HG03196 (cell line): ENCODE measurements around the gene ACSL3.

Source experiments
- ATAC-seq: cut with Tn5 transposase; IDR thresholded peaks from one replicate; pipeline ENCODE4 v1.9.1; 2021; ENCODE audit not compliant: unreplicated experiment

The ACSL3 gene

DNA sequence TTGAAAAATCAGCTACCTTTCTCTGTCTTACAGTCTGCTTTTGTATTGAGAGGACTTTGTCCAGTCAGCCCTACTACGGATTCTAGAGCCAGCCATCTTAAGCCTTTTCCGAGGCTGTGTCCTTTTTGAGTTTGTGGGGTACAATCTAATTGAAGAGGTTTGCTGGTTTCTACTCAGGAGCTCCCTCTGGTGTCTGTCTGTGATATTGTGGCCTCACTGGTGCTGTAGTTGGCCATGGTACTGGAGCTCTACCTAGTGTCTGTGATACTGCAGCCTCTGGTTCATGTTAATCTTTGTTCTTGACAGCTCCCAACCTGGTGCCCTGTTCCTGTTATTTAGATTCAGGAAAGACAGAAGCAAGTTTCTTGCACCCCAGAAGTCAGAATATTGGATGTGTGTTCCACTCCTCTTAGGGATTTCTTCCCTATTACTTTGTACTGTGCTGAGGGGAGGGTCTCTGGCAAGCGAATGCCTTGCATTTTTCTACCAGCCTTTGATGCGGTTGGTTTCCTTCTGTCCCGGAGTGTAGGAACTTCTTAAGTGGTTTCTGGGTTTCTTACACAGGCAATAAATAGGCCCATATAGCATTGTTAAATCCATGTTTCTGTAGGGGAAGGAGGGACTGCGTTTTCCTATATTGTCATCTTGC is 78.5 kb downstream of the ACSL3 start:
- peak; percentile 55 for ATAC-seq

DNA sequence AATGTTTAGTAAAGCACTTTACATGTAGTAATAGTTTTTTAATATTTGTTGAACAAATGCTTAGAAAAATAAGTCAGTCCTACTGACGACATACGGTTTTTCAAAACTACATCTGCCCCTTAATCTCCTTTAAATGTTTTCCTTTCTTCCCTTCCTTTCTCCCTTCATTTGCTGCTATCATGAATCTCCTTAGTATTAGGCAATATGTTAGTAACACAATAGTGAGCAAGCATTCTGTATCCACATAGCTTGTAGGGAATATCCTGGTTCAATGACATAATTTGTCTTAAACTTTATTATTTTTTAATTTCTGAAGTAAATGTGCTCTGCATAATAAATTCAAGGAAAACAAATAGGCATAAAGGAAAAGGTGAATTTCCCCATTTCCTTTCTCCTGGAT is 79.1 kb downstream of the ACSL3 start:
- no peak for ATAC-seq

DNA sequence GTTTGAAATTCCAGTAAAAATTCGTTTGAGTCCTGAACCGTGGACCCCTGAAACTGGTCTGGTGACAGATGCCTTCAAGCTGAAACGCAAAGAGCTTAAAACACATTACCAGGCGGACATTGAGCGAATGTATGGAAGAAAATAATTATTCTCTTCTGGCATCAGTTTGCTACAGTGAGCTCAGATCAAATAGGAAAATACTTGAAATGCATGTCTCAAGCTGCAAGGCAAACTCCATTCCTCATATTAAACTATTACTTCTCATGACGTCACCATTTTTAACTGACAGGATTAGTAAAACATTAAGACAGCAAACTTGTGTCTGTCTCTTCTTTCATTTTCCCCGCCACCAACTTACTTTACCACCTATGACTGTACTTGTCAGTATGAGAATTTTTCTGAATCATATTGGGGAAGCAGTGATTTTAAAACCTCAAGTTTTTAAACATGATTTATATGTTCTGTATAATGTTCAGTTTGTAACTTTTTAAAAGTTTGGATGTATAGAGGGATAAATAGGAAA is 80.7 kb downstream of the ACSL3 start:
- ATAC-seq = no peak

GRCh38 chr2:222942561-222942960 is 81.7 kb downstream of the ACSL3 start:
- no peak for ATAC-seq

- ATAC-seq = no peak
These were observed 82.1 kb downstream of the ACSL3 start for GRCh38 chr2:222942977-222943376.

- ATAC-seq = peak; percentile 71
These were observed 83.0 kb downstream of the ACSL3 start for GRCh38 chr2:222943820-222944219.

DNA sequence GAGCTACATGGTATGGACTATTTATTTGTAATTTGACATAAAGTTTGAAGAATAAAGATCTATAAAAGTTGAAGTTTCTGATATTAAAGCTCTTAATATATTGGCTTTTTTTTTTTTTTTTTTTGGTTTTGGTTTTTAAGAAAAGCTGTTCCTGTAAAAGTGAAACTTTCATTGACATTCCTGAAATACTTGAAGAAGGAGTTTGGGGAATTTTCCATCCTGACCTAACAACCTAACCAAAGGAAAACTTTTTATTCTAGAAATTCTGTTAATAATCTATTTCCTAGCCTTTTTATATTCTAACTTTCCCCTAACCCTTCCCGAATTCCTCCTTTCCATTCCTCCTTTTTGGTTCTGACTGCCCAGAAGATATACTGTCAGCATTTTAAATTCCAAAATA is 83.7 kb downstream of the ACSL3 start:
- ATAC-seq = no peak

- ATAC-seq = no peak
These were observed 84.3 kb downstream of the ACSL3 start for GRCh38 chr2:222944971-222945740.

DNA sequence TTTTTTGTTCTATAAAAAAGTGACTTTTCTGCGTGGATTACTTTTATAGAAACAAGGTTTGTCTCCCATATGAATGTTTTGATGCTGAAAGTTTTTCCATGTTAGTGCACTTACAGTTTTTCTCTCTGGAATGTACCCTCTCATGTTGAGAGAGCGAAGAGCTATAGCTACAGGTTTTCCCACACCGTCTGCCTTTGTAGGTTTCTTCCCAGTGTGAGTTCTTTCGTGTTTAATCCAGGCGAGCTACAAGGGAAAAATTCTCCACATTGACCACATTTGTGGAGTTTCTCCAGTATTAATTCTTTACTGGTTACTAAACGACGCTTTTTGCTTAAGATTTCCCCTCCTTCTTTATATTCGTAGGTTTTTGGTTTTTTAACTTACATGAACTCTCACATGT is 85.1 kb downstream of the ACSL3 start:
- ATAC-seq = no peak

GRCh38 chr2:222946700-222947287 is 86.0 kb downstream of the ACSL3 start:
- ATAC-seq = no peak

GRCh38 chr2:222949073-222949472 is 88.2 kb downstream of the ACSL3 start:
- no peak for ATAC-seq

- ATAC-seq = no peak
These were observed 89.0 kb downstream of the ACSL3 start for GRCh38 chr2:222949690-222950323.

DNA sequence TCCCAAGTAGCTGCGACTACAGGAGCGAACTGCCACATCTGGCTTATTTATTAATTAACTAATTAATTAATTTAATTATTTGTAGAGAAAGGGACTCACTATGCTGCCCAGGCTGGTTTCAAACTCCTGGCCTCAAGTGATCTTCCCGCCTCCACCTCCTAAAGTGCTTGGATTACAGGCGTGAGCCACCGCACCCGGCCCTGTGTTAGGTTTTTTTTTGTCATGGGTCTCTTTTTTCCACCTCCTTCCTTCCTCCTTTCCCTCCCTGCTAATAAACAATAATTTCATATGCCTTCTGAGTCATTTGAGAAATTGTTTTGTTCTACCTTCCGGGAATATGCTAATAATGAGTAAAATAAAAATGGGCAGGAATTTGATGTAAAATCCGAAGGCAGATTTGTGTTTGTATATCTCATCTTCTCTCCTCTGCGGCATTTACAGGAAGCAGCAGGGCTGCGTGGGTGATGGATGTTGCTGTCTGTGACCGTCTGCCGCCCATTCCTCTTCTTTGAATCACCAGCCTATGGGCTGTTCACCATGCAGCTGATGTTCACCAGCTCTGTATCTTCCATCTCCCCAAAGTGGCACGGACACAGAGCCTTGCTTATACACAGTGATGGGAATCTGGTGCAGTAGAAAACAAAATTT is 89.9 kb downstream of the ACSL3 start:
- no peak for ATAC-seq

GRCh38 chr2:222952204-222952603 is 91.4 kb downstream of the ACSL3 start:
- ATAC-seq = no peak

GRCh38 chr2:222955008-222955407 is 94.2 kb downstream of the ACSL3 start:
- no peak for ATAC-seq

DNA sequence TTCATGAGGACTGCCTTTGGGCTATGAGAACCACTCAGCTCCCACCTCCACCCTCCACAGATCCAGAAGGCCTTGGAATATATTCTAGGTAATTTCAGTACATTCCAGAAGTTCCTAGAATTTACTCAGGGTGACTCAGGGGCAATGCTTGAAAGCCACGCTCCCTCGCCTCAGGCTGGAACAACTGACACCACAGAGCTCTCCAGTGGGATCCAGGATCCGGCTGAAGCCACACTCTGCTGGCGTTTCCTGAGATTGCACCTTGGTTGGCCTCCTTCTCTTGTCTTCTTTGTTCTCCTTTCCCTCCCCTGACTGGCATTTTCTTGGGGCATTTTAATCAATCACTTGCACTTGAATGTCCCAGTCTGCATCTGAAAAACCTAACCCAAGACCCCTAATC is 98.5 kb downstream of the ACSL3 start:
- ATAC-seq = no peak

DNA sequence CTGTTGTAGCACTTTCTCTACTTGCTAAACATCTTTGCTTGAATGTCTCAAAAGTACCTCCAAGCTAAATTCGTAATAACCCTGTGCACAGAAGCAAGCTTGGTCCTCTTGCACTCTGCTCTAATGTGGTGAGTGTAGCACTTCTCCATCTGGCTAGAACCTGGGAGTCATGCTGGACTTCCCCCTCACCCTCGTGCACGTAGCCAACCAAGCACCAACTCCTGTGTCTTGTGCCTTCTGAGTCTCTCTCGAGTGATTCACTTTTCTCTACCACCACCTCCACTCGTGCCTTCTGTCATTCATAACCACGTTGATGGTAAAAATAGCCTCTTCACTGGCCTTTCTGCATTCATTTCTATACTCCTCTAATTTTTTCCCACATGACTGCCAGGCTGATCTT is 99.3 kb downstream of the ACSL3 start:
- ATAC-seq = peak; percentile 90

DNA sequence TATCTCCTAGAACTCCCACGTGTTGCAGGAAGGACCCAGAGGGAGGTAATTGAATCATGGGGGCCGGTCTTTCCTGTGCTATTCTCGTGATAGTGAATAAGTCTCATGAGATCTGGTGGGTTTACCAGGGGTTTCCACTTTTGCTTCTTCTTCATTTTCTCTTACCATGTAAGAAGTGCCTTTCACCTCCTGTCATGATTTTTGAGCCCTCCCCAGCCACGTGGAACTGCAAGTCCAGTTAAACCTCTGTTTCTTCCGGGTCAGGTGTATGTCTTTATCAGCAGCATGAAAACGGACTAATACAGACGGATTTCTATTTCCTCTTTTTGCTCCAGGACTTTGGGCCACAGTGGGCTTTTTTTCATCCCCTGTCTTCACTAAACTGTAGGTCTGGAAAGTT is 102.8 kb downstream of the ACSL3 start:
- ATAC-seq = no peak

GRCh38 chr2:222964376-222965031 is 103.7 kb downstream of the ACSL3 start:
- no peak for ATAC-seq

DNA sequence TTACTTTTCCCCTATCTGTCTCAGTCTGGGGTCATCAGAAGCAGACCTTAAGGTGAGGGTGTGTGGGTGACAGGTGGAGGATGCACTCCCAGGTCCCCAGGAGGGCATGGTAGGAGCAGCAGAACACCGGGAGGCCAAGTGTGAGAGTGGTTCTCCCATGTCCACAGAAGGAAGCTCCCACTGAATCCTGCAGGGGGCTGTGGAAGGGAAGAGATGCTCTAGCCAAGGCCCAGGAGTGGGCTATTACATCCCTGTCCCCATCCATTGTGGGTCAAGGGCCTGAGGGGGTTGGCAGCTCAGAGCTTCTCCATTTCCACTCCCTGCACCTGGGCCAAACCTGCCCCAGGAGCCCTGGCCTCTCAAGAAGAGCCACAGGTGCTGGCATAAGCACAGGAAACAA is 104.7 kb downstream of the ACSL3 start:
- ATAC-seq = no peak
